ENCODE measurements around the gene GDE1. TPM values are rescaled to one million over a fixed set of nuclear protein-coding genes. Genes with fewer than 3 reads are reported as not detected.

The GDE1 gene
- total RNA-seq, 1 donor from 2014 or later: 50.0 TPM

DNA sequence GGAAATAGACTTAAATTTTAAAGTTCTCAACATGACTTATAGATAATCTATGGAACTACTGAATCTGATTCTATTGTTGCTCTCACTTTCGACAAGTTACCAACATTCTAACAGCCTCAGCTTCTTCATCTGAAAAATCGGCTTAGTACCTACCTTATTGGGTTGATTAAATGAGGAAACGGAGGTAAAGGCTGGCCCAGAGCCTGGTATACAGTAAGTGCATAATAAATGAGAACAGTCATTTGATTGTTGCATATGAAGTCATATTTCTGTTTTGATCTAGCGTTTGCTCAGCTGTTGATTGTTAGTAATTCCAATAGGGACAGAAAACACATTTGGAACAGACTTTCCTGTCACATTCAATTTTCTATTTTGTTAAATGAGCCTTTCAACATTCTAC lies 38.2 kb upstream of the GDE1 start:
- TF ChIP-seq, protein P1, sequence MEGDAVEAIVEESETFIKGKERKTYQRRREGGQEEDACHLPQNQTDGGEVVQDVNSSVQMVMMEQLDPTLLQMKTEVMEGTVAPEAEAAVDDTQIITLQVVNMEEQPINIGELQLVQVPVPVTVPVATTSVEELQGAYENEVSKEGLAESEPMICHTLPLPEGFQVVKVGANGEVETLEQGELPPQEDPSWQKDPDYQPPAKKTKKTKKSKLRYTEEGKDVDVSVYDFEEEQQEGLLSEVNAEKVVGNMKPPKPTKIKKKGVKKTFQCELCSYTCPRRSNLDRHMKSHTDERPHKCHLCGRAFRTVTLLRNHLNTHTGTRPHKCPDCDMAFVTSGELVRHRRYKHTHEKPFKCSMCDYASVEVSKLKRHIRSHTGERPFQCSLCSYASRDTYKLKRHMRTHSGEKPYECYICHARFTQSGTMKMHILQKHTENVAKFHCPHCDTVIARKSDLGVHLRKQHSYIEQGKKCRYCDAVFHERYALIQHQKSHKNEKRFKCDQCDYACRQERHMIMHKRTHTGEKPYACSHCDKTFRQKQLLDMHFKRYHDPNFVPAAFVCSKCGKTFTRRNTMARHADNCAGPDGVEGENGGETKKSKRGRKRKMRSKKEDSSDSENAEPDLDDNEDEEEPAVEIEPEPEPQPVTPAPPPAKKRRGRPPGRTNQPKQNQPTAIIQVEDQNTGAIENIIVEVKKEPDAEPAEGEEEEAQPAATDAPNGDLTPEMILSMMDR (IDR thresholded peaks at IDR 0.05; ENCODE audit: unreplicated experiment): no peak
- no peak overlapping the region for H3K4me3 Mint-ChIP-seq (ENCODE audit: unreplicated experiment)
- H3K9me3 Mint-ChIP-seq (ENCODE audit: unreplicated experiment): no peaks in the 10 kb centered on the region
- H3K27ac Mint-ChIP-seq (ENCODE audit: unreplicated experiment): no peak overlapping the region
- peaks cover 7% of the 10 kb centered on the region for H3K4me1 Mint-ChIP-seq (ENCODE audit: unreplicated experiment)
- H3K27me3 Mint-ChIP-seq (ENCODE audit: unreplicated experiment): peaks cover 7% of the 10 kb centered on the region
- no peak for DNase-seq (ENCODE audit: low spot score)
- peaks cover 12% of the 10 kb centered on the region for H3K36me3 Mint-ChIP-seq (ENCODE audit: low read depth, unreplicated experiment)

DNA sequence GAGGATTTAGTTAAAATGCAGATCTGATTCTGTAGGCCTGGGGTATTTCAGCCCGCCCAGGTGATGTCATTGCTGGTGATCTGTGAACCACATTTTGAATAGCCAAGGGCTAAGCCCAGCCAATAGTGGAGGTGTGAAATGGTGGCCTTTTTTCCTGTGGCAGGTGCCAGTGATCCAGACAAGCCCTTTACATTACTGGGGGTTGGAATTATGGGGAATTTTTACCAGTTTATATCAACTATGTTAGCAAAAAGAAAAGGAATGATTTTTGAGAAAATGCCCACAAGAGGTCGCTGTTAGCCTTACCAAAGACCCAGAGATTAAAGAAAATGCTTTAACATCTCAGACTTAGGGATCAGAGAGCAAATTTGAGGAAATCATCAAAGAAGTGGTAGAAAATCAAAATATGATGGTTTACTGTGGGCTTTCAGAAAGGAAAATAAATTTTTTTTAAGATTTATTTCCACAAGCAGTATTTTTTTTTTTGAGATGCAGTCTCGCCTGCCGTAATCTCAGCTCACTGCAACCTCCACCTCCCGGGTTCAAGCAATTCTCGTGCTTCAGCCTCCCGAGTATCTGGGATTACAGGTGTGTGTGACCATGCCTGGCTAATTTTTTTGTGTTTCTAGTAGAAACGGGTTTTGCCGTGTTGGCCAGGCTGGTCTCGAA lies 37.5 kb upstream of the GDE1 start:
- Mint-ChIP-seq H3K27me3 (ENCODE audit: unreplicated experiment) (peaks cover 7% of the 10 kb centered on the region), H3K36me3 (ENCODE audit: low read depth, unreplicated experiment) (peaks cover 12% of the 10 kb centered on the region), H3K4me3 (ENCODE audit: unreplicated experiment) (no peak overlapping the region), H3K9me3 (ENCODE audit: unreplicated experiment) (no peaks in the 10 kb centered on the region), H3K4me1 (ENCODE audit: unreplicated experiment) (peaks cover 7% of the 10 kb centered on the region), H3K27ac (ENCODE audit: unreplicated experiment) (no peak overlapping the region)
- TF ChIP-seq, protein P1 (IDR thresholded peaks at IDR 0.05; ENCODE audit: unreplicated experiment): peak; percentile 86
- DNase-seq (ENCODE audit: low spot score): peak; percentile 26

DNA sequence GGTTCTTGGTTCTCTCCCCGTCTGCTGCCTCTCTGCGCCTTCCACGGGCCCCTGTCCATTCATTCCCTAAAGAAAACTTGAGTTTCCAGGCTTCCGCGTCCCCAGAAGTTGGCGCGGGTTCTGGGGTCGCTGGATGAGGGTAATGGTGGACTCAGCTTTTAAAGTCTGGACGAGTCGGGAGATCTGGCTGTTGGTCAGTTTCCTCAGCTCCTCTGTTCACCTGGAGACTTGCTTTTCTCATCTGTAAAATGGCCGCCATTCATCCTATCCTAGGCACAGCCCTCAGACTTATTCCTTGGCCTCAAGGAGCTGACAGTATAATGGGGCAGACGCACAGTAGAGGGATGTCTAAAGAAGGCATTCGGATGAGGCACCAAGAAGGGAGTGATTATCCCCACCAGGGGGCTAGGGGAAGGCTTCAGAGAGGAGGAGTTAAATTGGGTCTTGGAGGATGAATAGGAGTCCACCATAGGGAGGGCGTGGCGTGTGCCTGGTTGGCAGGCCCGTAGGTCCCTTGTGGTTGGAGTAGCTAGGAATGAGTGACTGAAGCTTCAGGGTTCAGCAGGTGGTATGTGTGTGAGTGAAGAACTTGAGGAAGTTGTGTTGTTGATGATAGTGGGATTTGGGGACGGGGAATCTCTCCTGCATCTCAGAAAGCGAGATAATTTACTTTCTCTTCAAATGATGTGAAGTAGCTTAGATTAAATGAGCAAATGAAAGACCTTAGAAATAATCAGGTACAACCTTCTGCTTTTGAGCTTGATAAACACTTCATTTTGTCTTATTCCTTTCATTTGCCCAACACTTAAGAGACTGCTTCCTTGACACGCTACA lies 34.3 kb upstream of the GDE1 start:
- TF ChIP-seq, protein P1 (IDR thresholded peaks at IDR 0.05; ENCODE audit: unreplicated experiment): peak; percentile 28
- Mint-ChIP-seq H3K27ac (ENCODE audit: unreplicated experiment) (peak overlapping the region; percentile 94), H3K9me3 (ENCODE audit: unreplicated experiment) (no peaks in the 10 kb centered on the region), H3K27me3 (ENCODE audit: unreplicated experiment) (peaks cover 7% of the 10 kb centered on the region), H3K4me1 (ENCODE audit: unreplicated experiment) (peaks cover 7% of the 10 kb centered on the region), H3K4me3 (ENCODE audit: unreplicated experiment) (peak overlapping the region; percentile 98), H3K36me3 (ENCODE audit: low read depth, unreplicated experiment) (peaks cover 7% of the 10 kb centered on the region)
- DNase-seq (ENCODE audit: low spot score): peak; percentile 53

DNA sequence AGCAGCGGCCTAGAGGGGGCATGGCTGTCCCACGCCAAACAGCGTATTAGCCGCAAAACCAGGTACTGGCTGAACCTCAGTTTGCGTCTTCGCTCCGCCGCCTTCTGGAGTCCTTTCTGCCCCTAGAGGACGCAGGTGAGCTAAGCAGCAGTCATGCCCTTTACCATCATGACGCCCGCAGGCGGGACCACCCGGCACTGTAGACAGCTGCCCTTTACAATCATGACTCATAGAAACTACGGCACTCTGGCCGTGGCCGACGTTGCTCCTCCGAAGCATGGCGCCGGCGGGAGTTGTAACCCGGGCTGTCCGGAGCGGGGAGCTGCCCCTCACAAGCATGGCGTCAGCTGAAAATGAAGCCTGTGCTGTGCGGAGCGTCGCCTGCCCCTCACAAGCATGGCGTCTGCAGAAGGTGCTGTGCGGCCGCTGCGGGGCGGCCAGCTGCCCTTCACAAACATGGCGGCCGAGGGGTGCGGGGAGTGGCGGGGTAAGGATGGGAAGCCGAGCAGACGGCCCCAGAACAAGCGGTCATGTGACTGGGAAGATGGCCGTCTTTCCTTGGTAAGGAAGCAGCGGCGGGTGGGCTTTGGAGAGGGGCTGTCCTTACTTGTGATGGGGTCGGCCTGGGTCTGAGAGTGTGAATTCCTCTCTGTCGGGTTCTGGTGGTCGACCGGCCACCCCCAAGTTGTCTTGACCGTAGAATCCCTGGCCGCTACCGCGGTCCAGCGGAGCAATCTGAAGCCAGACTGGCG lies 33.5 kb upstream of the GDE1 start, which contains the start of gene VPS35L:
VPS35L (plus strand) TSS at position 518 of the 752 bp plus-strand sequence; CDS start at position 545, 27 bp downstream.
- Mint-ChIP-seq H3K27ac (ENCODE audit: unreplicated experiment) (peak within 1 kb of the TSS; percentile 94), H3K27me3 (ENCODE audit: unreplicated experiment) (peaks cover 7% of the 10 kb centered on the region), H3K4me1 (ENCODE audit: unreplicated experiment) (peaks cover 7% of the 10 kb centered on the region), H3K36me3 (ENCODE audit: low read depth, unreplicated experiment) (peaks cover 4% of the 10 kb centered on the region), H3K4me3 (ENCODE audit: unreplicated experiment) (peak within 1 kb of the TSS; percentile 98), H3K9me3 (ENCODE audit: unreplicated experiment) (no peaks in the 10 kb centered on the region)
- DNase-seq (ENCODE audit: low spot score): peak; percentile 98
- TF ChIP-seq, protein P1 (IDR thresholded peaks at IDR 0.05; ENCODE audit: unreplicated experiment): peak; percentile 48

All from endothelial cell (in vitro differentiated cells).